GM12878 (cell line): ENCODE results near the gene TMEM209. TPM values are rescaled to one million over a fixed set of nuclear protein-coding genes. Genes with fewer than 3 reads are reported as not detected.

Experiments used
- ATAC-seq: fragments of 200-7000 bp; cut with Tn5 transposase; 3 replicates; pipeline ENCODE4 v1.9.1; 2020; ENCODE audit warnings: mild to moderate bottlenecking, moderate library complexity
- BruUV-seq: library from RNA; stranded (reverse); fragments of 400-500 nt; replicated peaks from 2 replicates; lab custom pipeline; 2021; lab: Mats Ljungman, UMichigan
- CTCF ChIA-PET: fragments of 300-600 bp; sonication (Branson Sonifier 250); formaldehyde crosslinking; extraction: SDS; loops from one replicate; lab custom pipeline; 2021; ENCODE audit warnings: inconsistent platforms; lab: Yijun Ruan, JAX
- POLR2A ChIA-PET: fragments of 350-600 bp; formaldehyde crosslinking; extraction: SDS; loops from one replicate; lab custom pipeline; 2021; ENCODE audit warnings: inconsistent platforms; lab: Charles Lee
- RAD21 ChIA-PET: fragments of 300-600 bp; sonication (Branson Sonifier 250); formaldehyde crosslinking; loops from one replicate; lab custom pipeline; 2023; ENCODE audit warnings: antibody characterized with exemption; ENCODE audit not compliant: unreplicated experiment; lab: Charles Lee
- SMC1A ChIA-PET: fragments of 300-600 bp; sonication (Branson Sonifier 250); formaldehyde crosslinking; loops from one replicate; lab custom pipeline; 2023; ENCODE audit not compliant: unreplicated experiment, uncharacterized antibody; lab: Charles Lee
- DNase-seq: peaks from one replicate; pipeline ENCODE4 v3.0.0-alpha.2; 2011; ENCODE audit warnings: low read depth, low spot score
- FAIRE-seq: peaks from 3 replicates; lab custom pipeline; 2011; peaks lifted over from hg19 to GRCh38; lab: Jason Lieb, UNC
- H2AFZ ChIP-seq: 2 replicates; pipeline ENCODE4 v1.6.0; 2011; ENCODE audit warnings: low read depth, low read length, control low read depth; ENCODE audit not compliant: control insufficient read depth
- H3K27ac ChIP-seq: 2 replicates; pipeline ENCODE4 v1.5.1; 2011; ENCODE audit warnings: control low read depth; ENCODE audit not compliant: control insufficient read depth, insufficient read depth
- H3K27me3 ChIP-seq, 2 experiments: replicated peaks in 1 of 2; 2 replicates each; pipeline versions ENCODE4 v1.6.0 to v1.6.1; 2011; ENCODE audit warnings: low read length in 1 of 2; ENCODE audit not compliant: control insufficient read depth in 2 of 2, insufficient read depth in 2 of 2
- H3K36me3 ChIP-seq, 2 experiments: 2 replicates each; pipeline ENCODE4 v1.5.1; 2011; ENCODE audit warnings: low read length in 1 of 2; ENCODE audit not compliant: control insufficient read depth in 2 of 2, insufficient read depth in 2 of 2
- H3K4me1 ChIP-seq: 2 replicates; pipeline ENCODE4 v1.6.1; 2011; ENCODE audit warnings: mild to moderate bottlenecking, low read length, moderate library complexity, mixed read lengths; ENCODE audit not compliant: control insufficient read depth, insufficient read depth
- H3K4me2 ChIP-seq: 2 replicates; pipeline ENCODE4 v1.6.0; 2011; ENCODE audit warnings: control low read depth; ENCODE audit not compliant: control insufficient read depth, insufficient read depth
- H3K4me3 ChIP-seq: fragments of 200-600 bp; sonication (generic); 2 replicates; pipeline ENCODE4 v1.5.1; 2016
- H3K79me2 ChIP-seq: 2 replicates; pipeline ENCODE4 v1.6.0; 2011; ENCODE audit warnings: low read length; ENCODE audit not compliant: control insufficient read depth, insufficient read depth
- H3K9ac ChIP-seq: 2 replicates; pipeline ENCODE4 v1.8.0; 2011; ENCODE audit warnings: low read length, control low read depth, mixed read lengths; ENCODE audit not compliant: control insufficient read depth, insufficient read depth
- H3K9me3 ChIP-seq: replicated peaks from 3 replicates; pipeline ENCODE4 v1.5.1; 2011; ENCODE audit warnings: mild to moderate bottlenecking, low read length; ENCODE audit not compliant: control insufficient read depth, insufficient read depth
- H4K20me1 ChIP-seq: 2 replicates; pipeline ENCODE4 v1.6.0; 2011; ENCODE audit not compliant: control insufficient read depth, insufficient read depth
- CBFB ChIP-seq: IDR thresholded peaks from 2 replicates; pipeline ENCODE4 v1.6.1; 2016; ENCODE audit warnings: antibody characterized with exemption, low read depth
- CEBPB ChIP-seq, 2 experiments: fragments of 150-350 bp in 1 of 2; IDR thresholded peaks; 2 replicates each; pipeline ENCODE4 v1.6.1; 2012 to 2014; ENCODE audit warnings: low read depth in 2 of 2, low read length in 2 of 2, borderline replicate concordance in 1 of 2, inconsistent platforms in 1 of 2
- CEBPZ ChIP-seq: fragments of 150-350 bp; IDR thresholded peaks from 2 replicates; pipeline ENCODE4 v1.6.1; 2016; ENCODE audit warnings: low read depth, low read length
- EGR1 ChIP-seq, 2 experiments: IDR thresholded peaks; 1 replicate in 1 of 2; 2 replicates in 1 of 2; pipeline ENCODE4 v1.6.1; 2011 to 2012; ENCODE audit warnings: low read depth in 2 of 2, low read length in 2 of 2, borderline replicate concordance in 1 of 2, mild to moderate bottlenecking in 1 of 2, moderate library complexity in 1 of 2
- FOXM1 ChIP-seq: IDR thresholded peaks from 2 replicates; pipeline ENCODE4 v1.6.1; 2012; ENCODE audit warnings: low read depth, mild to moderate bottlenecking, inconsistent platforms, low read length, moderate library complexity
- PBX3 ChIP-seq: IDR thresholded peaks from 2 replicates; pipeline ENCODE4 v1.6.1; 2011; ENCODE audit warnings: mild to moderate bottlenecking, low read depth, low read length, moderate library complexity; ENCODE audit not compliant: insufficient replicate concordance
- RELA ChIP-seq: fragments of 450-650 bp; IDR thresholded peaks from 2 replicates; pipeline ENCODE4 v1.8.0; 2014; ENCODE audit warnings: borderline replicate concordance; ENCODE audit not compliant: partially characterized antibody
- SP1 ChIP-seq: IDR thresholded peaks from one replicate; pipeline ENCODE4 v1.6.1; 2011; ENCODE audit warnings: low read depth, low read length
- ZBTB4 ChIP-seq: fragments of 450-650 bp; formaldehyde crosslinking; IDR thresholded peaks from 2 replicates; pipeline ENCODE4 v1.4.0; 2022; ENCODE audit warnings: mild to moderate bottlenecking, moderate library complexity
- WGBS: methylation state at CpG from one replicate; pipeline ENCODE4 v1.1.6; 2016; ENCODE audit warnings: low lambda C conversion rate; ENCODE audit not compliant: insufficient replicate concordance, insufficient coverage; ENCODE audit errors: missing lambda C conversion rate; 5-methylcytosine and 5-hydroxymethylcytosine counted together
- in situ Hi-C: fragments of 300-500 bp; cut with MboI; formaldehyde crosslinking; loops from 9 replicates; pipeline ENCODE4 v1.14.3; 2018; ENCODE audit warnings: mixed read lengths
- intact Hi-C: fragments of 100-400 bp; cut with micrococcal nuclease; formaldehyde crosslinking; loops from one replicate; pipeline ENCODE4 v1.14.2; 2022; ENCODE audit not compliant: unreplicated experiment
- polyA plus RNA-seq, 11 experiments: library from polyadenylated mRNA; depleted of rRNA in 4 of 11; unstranded in 6 of 11; stranded (reverse) in 5 of 11; fragments of >200 nt; fragmentation: Nextera tagmentation in 4 of 11; fragmentation: Illumina TruSeq in 1 of 11; extraction: Ambion mirVana in 4 of 11; extraction: Trizol in 1 of 11; gene quantifications; 1 replicate in 1 of 11; 2 replicates in 10 of 11; pipeline versions ENCODE4 v1.2.1 to v1.2.3, GENCODE V29; 2011 to 2016; ENCODE audit warnings: inconsistent platforms in 2 of 11, missing spikeins in 2 of 11, low read depth in 1 of 11
- total RNA-seq, 4 experiments: library from RNA; depleted of rRNA in 3 of 4; stranded (reverse); fragments of >200 nt in 3 of 4; fragmentation: Illumina TruSeq in 1 of 4; extraction: Trizol in 1 of 4; gene quantifications; 2 replicates each; pipeline versions ENCODE4 v1.2.1 to v1.2.3, GENCODE V29; 2013 to 2021
- TF ChIP-seq, protein P1 (sequence below): fragments of 450-650 bp; IDR thresholded peaks from 2 replicates; pipeline ENCODE4 v1.6.1; 2018; ENCODE audit warnings: borderline replicate concordance, mild to moderate bottlenecking; ENCODE audit not compliant: partially characterized antibody
- TF ChIP-seq, protein P2 (sequence below): IDR thresholded peaks from 2 replicates; pipeline ENCODE4 v1.6.1; 2011; ENCODE audit warnings: borderline replicate concordance, low read depth, mild to moderate bottlenecking, moderate library complexity, mixed read lengths, low read length; ENCODE audit not compliant: insufficient read depth; ENCODE audit errors: extremely low read length

The TMEM209 gene
- total and polyA plus RNA-seq, 10 of the 15 experiments (the other 5 are each of a cell fraction or from before 2014, with no cell fraction given): 22.1 to 41.2 (median 35.1) TPM

GRCh38 chr7:130224210-130224609 is 19.0 kb upstream of the TMEM209 start:
- 57% methylated on average over 5 of the region's 5 CpGs for WGBS
- Histone ChIP-seq H4K20me1 (no peaks in the 10 kb centered on the region), H3K27me3 (no peaks in the 10 kb centered on the region), H3K9ac (no peak overlapping the region), H3K4me3 (no peak overlapping the region), H2AFZ (no peak overlapping the region)
- ATAC-seq: no peak
- POLR2A ChIA-PET: no interaction called here
- DNase-seq: no peak
- BruUV-seq: no TSS peak
- TF ChIP-seq CBFB (no peak), CEBPB (IDR thresholded peaks at IDR 0.05; ENCODE audit: borderline replicate concordance in 1 of 2, low read depth in 2 of 2, low read length in 2 of 2) (no peak), PBX3 (no peak), ZBTB4 (no peak), SP1 (no peak), RELA (no peak), FOXM1 (no peak), EGR1 (IDR thresholded peaks at IDR 0.05; ENCODE audit: borderline replicate concordance in 1 of 2, low read depth in 2 of 2, low read length in 2 of 2) (no peak), CEBPZ (no peak)
- TF ChIP-seq, protein P1, sequence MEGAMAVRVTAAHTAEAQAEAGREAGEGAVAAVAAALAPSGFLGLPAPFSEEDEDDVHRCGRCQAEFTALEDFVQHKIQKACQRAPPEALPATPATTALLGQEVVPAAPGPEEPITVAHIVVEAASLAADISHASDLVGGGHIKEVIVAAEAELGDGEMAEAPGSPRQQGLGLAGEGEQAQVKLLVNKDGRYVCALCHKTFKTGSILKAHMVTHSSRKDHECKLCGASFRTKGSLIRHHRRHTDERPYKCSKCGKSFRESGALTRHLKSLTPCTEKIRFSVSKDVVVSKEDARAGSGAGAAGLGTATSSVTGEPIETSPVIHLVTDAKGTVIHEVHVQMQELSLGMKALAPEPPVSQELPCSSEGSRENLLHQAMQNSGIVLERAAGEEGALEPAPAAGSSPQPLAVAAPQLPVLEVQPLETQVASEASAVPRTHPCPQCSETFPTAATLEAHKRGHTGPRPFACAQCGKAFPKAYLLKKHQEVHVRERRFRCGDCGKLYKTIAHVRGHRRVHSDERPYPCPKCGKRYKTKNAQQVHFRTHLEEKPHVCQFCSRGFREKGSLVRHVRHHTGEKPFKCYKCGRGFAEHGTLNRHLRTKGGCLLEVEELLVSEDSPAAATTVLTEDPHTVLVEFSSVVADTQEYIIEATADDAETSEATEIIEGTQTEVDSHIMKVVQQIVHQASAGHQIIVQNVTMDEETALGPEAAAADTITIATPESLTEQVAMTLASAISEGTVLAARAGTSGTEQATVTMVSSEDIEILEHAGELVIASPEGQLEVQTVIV: no peak
- TF ChIP-seq, protein P2, sequence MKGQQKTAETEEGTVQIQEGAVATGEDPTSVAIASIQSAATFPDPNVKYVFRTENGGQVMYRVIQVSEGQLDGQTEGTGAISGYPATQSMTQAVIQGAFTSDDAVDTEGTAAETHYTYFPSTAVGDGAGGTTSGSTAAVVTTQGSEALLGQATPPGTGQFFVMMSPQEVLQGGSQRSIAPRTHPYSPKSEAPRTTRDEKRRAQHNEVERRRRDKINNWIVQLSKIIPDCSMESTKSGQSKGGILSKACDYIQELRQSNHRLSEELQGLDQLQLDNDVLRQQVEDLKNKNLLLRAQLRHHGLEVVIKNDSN: no peak
- TF ChIP-seq, all 136 proteins: peak for 0
- H3K36me3 ChIP-seq: no peaks in the 10 kb centered on the region
- intact Hi-C loops (no loop called here), in situ Hi-C loops (no loop called here)
- FAIRE-seq: no peak
- no peaks in the 10 kb centered on the region for H3K79me2 ChIP-seq
- CTCF ChIA-PET: no interaction called here
- H3K4me1 ChIP-seq: no peaks in the 10 kb centered on the region
- RAD21 ChIA-PET: no interaction called here
- H3K4me2 ChIP-seq: no peak overlapping the region
- no peaks in the 10 kb centered on the region; the same call in 2 of the 3 replicates for H3K9me3 ChIP-seq
- SMC1A ChIA-PET: interaction anchor here (0.8 kb wide), 1 partner anchor 32 kb away, joined by 4 read pairs; no protein-coding TSS in a partner anchor
- no peak overlapping the region for H3K27ac ChIP-seq
